SU-DHL-6 (cell line): ENCODE measurements around the gene EFL1.
"Not testable (repeated sequence)": the region's sequence is repeated elsewhere in the genome, so short reads cannot be mapped to it uniquely, and the experiment has no call there.

Experiments used
- H2AFZ ChIP-seq: fragments of 200-600 bp; sonication (generic); 2 replicates; pipeline ENCODE4 v1.6.1; 2014; ENCODE audit warnings: low read depth, mild to moderate bottlenecking, moderate library complexity, mixed read lengths, antibody characterized with exemption, low read length; ENCODE audit not compliant: severe bottlenecking
- H3F3A ChIP-seq: fragments of 200-600 bp; shearing (Covaris generic); 2 replicates; pipeline ENCODE4 v1.6.0; 2016; ENCODE audit warnings: antibody characterized with exemption, mild to moderate bottlenecking; ENCODE audit not compliant: insufficient read depth
- H3K27ac ChIP-seq: fragments of 200-600 bp; sonication (generic); 2 replicates; pipeline ENCODE4 v1.5.1; 2016; ENCODE audit warnings: low read depth, mild to moderate bottlenecking, low read length, moderate library complexity, mixed read lengths
- H3K27me3 ChIP-seq: fragments of 200-600 bp; sonication (generic), shearing (Covaris generic); 2 replicates; pipeline ENCODE4 v1.6.0; 2014; ENCODE audit warnings: mild to moderate bottlenecking, low read length
- H3K36me3 ChIP-seq: fragments of 200-600 bp; sonication (generic); 2 replicates; pipeline ENCODE4 v1.6.1; 2014; ENCODE audit warnings: mild to moderate bottlenecking, low read length, mixed read lengths
- H3K4me2 ChIP-seq: fragments of 300-600, 200-600 bp; shearing (Covaris generic), sonication (generic); 2 replicates; pipeline ENCODE4 v1.6.0; 2014; ENCODE audit warnings: low read length, low read depth, mild to moderate bottlenecking; ENCODE audit not compliant: poor library complexity, severe bottlenecking
- H3K4me3 ChIP-seq: fragments of 200-600 bp; sonication (generic); 2 replicates; pipeline ENCODE4 v1.5.1; 2014; ENCODE audit warnings: antibody characterized with exemption, low read length, mild to moderate bottlenecking, mixed read lengths; ENCODE audit not compliant: insufficient read depth, poor library complexity, severe bottlenecking
- H3K79me2 ChIP-seq: fragments of 200-600 bp; sonication (generic); 2 replicates; pipeline ENCODE4 v1.6.1; 2014; ENCODE audit warnings: mild to moderate bottlenecking, low read length, moderate library complexity; ENCODE audit not compliant: insufficient read depth
- H3K9ac ChIP-seq: fragments of 200-600 bp; sonication (generic); 2 replicates; pipeline ENCODE4 v1.7.0; 2014; ENCODE audit warnings: mild to moderate bottlenecking, low read length
- H3K9me2 ChIP-seq: fragments of 200-600 bp; sonication (generic); replicated peaks from 2 replicates; pipeline ENCODE4 v1.6.1; 2014; ENCODE audit warnings: low read length; ENCODE audit not compliant: insufficient read depth
- H3K9me3 ChIP-seq: fragments of 200-600 bp; sonication (generic); 2 replicates; pipeline ENCODE4 v1.6.1; 2014; ENCODE audit warnings: low read length, mixed read lengths; ENCODE audit not compliant: insufficient read depth
- H4K20me1 ChIP-seq: fragments of 200-600 bp; sonication (generic); 2 replicates; pipeline ENCODE4 v1.6.1; 2014; ENCODE audit warnings: low read depth, mild to moderate bottlenecking, antibody characterized with exemption, low read length, moderate library complexity, mixed read lengths
- CTCF ChIP-seq: fragments of 200-600 bp; sonication (generic); IDR thresholded peaks from one replicate; pipeline ENCODE4 v1.5.1; 2017; ENCODE audit warnings: antibody characterized with exemption, mild to moderate bottlenecking, low read length, moderate library complexity; ENCODE audit not compliant: insufficient read depth, poor library complexity, severe bottlenecking
- EZH2phosphoT487 ChIP-seq: fragments of 200-600 bp; sonication (generic), shearing (Covaris generic); conservative IDR thresholded peaks from 2 replicates; pipeline ENCODE4 v1.6.1; 2018; ENCODE audit warnings: mild to moderate bottlenecking, antibody characterized with exemption, low read length, moderate library complexity, mixed read lengths

The EFL1 gene

DNA sequence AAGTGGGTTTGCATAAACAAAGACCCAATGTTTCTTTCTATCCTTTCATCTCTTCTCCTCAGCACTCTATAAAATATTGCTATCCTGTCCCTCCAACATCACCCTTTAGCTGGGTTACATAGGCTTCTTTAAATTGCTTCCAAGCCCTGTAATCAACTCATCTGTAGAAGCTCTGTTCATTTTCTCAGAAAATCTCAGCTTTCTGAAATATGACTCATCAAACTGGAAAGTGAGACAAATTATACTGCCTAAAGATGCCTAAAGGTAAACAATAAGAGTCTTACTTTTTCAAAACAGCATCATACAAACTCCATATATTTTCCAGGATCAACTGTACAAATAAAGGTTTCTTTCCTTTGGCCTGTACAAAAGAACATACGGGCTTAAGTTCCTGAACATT is 33.8 kb downstream of the EFL1 start:
- no peaks in the 10 kb centered on the region for H3K9me2 ChIP-seq
- no peaks in the 10 kb centered on the region for H3K79me2 ChIP-seq
- H4K20me1 ChIP-seq = no peaks in the 10 kb centered on the region
- H3K36me3 ChIP-seq = peaks cover 8% of the 10 kb centered on the region; the same call in 1 of the 2 replicates
- no peak overlapping the region for H2AFZ ChIP-seq
- H3K4me3 ChIP-seq = no peak overlapping the region
- H3K4me2 ChIP-seq = no peak overlapping the region
- no peak overlapping the region for H3K9ac ChIP-seq
- no peaks in the 10 kb centered on the region for H3F3A ChIP-seq
- H3K27me3 ChIP-seq = no peaks in the 10 kb centered on the region
- TF ChIP-seq EZH2phosphoT487 (no peak), CTCF (no peak)
- H3K27ac ChIP-seq = no peak overlapping the region
- H3K9me3 ChIP-seq = no peaks in the 10 kb centered on the region

- not testable (repeated sequence) for H3K36me3 ChIP-seq, H3K9ac ChIP-seq, H2AFZ ChIP-seq, H3K4me3 ChIP-seq, H3F3A ChIP-seq, H4K20me1 ChIP-seq, H3K27me3 ChIP-seq, H3K9me2 ChIP-seq, H3K9me3 ChIP-seq, H3K79me2 ChIP-seq, H3K4me2 ChIP-seq, H3K27ac ChIP-seq
These were observed 41.0 kb downstream of the EFL1 start for GRCh38 chr15:82221535-82221934.

DNA sequence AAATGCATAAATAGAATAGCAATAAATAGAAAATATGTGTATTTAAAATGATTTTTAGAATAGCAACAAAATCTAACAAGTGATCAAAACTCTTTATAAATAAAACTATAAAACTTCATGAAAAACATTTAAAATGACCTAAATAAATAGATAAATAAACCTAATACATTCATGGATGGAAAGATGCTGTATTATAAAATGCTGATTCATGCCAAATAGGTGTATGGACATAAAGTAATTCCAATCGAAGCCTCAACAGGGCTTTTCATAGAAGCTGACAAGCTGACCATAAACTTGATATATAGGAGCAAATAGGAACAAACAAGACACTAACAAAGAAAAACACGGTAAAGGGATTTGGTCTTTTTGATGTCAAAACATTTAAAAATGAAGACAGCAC is 46.4 kb downstream of the EFL1 start:
- not testable (repeated sequence) for H3K27me3 ChIP-seq, H3K79me2 ChIP-seq, H3K27ac ChIP-seq, H3K4me3 ChIP-seq, H3K36me3 ChIP-seq, H4K20me1 ChIP-seq, H2AFZ ChIP-seq, H3K9me3 ChIP-seq, H3K4me2 ChIP-seq, H3F3A ChIP-seq, H3K9me2 ChIP-seq, H3K9ac ChIP-seq

GRCh38 chr15:82212201-82212600 is 50.3 kb downstream of the EFL1 start:
- H3K4me2 ChIP-seq, H3K4me3 ChIP-seq: not testable (repeated sequence)

GRCh38 chr15:82210066-82210597 is 52.4 kb downstream of the EFL1 start:
- not testable (repeated sequence) for H3K9me3 ChIP-seq, H3K27ac ChIP-seq, H3K27me3 ChIP-seq, H4K20me1 ChIP-seq, H3K79me2 ChIP-seq, H3F3A ChIP-seq, H3K4me2 ChIP-seq, H3K9ac ChIP-seq, H3K36me3 ChIP-seq, H2AFZ ChIP-seq, H3K9me2 ChIP-seq, H3K4me3 ChIP-seq

More at GRCh38 chr15:82212201-82212600, 50.3 kb downstream of the EFL1 start:
- not testable (repeated sequence) for H3K79me2 ChIP-seq, H3K9me2 ChIP-seq, H3K36me3 ChIP-seq, H3F3A ChIP-seq, H2AFZ ChIP-seq, H3K9ac ChIP-seq, H3K27me3 ChIP-seq, H3K27ac ChIP-seq, H4K20me1 ChIP-seq, H3K9me3 ChIP-seq

- H3K36me3 ChIP-seq, H3K4me3 ChIP-seq, H3K9me2 ChIP-seq, H3K27me3 ChIP-seq, H3K27ac ChIP-seq, H4K20me1 ChIP-seq, H3K4me2 ChIP-seq, H3K79me2 ChIP-seq, H3K9me3 ChIP-seq, H3K9ac ChIP-seq, H3F3A ChIP-seq, H2AFZ ChIP-seq: not testable (repeated sequence)
These were observed 58.0 kb downstream of the EFL1 start for GRCh38 chr15:82204575-82204974.
